OCI-LY3 (cell line): ENCODE measurements around the gene FBXL13.
"Not testable (repeated sequence)": the region's sequence is repeated elsewhere in the genome, so short reads cannot be mapped to it uniquely, and the experiment has no call there.

Experiments
- H2AFZ ChIP-seq: fragments of 200-600, 300-600 bp; shearing (Covaris generic); 2 replicates; pipeline ENCODE4 v1.6.0; 2014; ENCODE audit warnings: antibody characterized with exemption, low read depth, low read length
- H3K27ac ChIP-seq: fragments of 200-600, 300-600 bp; sonication (generic); 2 replicates; pipeline ENCODE4 v1.5.1; 2014; ENCODE audit warnings: mild to moderate bottlenecking, low read length, moderate library complexity, mixed read lengths
- H3K27me3 ChIP-seq: fragments of 200-600, 300-600 bp; sonication (generic); 2 replicates; pipeline ENCODE4 v1.6.1; 2014; ENCODE audit warnings: low read depth, low read length, mixed read lengths
- H3K36me3 ChIP-seq: fragments of 200-600, 300-600 bp; sonication (generic); replicated peaks from 2 replicates; pipeline ENCODE3; 2014; ENCODE audit warnings: low read depth, low read length, mixed read lengths
- H3K4me1 ChIP-seq: fragments of 300-600, 200-600 bp; sonication (generic); 2 replicates; pipeline ENCODE4 v1.6.1; 2014; ENCODE audit warnings: low read length, mixed read lengths
- H3K4me2 ChIP-seq: fragments of 200-600, 300-600 bp; sonication (generic); 2 replicates; pipeline ENCODE4 v1.6.1; 2014; ENCODE audit warnings: low read length, mixed read lengths
- H3K4me3 ChIP-seq: fragments of 300-600, 200-600 bp; sonication (generic); 2 replicates; pipeline ENCODE4 v1.5.1; 2014; ENCODE audit warnings: antibody characterized with exemption, mild to moderate bottlenecking, low read length, moderate library complexity
- H3K79me2 ChIP-seq: fragments of 300-600, 200-600 bp; shearing (Covaris generic); 2 replicates; pipeline ENCODE4 v1.6.1; 2014; ENCODE audit warnings: mild to moderate bottlenecking, low read length, mixed read lengths
- H3K9ac ChIP-seq: fragments of 300-600, 200-600 bp; shearing (Covaris generic); 2 replicates; pipeline ENCODE4 v1.6.0; 2014; ENCODE audit warnings: mild to moderate bottlenecking, low read length, moderate library complexity
- H3K9me3 ChIP-seq: fragments of 200-600, 300-600 bp; shearing (Covaris generic); 2 replicates; pipeline ENCODE4 v1.6.1; 2014; ENCODE audit warnings: low read length, mixed read lengths; ENCODE audit not compliant: insufficient read depth
- H4K20me1 ChIP-seq: fragments of 200-600, 300-600 bp; sonication (generic); 2 replicates; pipeline ENCODE4 v1.6.1; 2016; ENCODE audit warnings: low read length, mixed read lengths; ENCODE audit not compliant: insufficient read depth
- CTCF ChIP-seq: fragments of 200-600, 300-600 bp; sonication (generic); IDR thresholded peaks from 2 replicates; pipeline ENCODE4 v1.5.1; 2014; ENCODE audit warnings: antibody characterized with exemption, low read length, low read depth
- EZH2phosphoT487 ChIP-seq: fragments of 200-600 bp; shearing (Covaris generic); IDR thresholded peaks from 2 replicates; pipeline ENCODE4 v1.6.1; 2018; ENCODE audit warnings: antibody characterized with exemption, mixed run types, low read depth

FBXL13 gene

GRCh38 chr7:103080923-103081322 is 6.3 kb upstream of the FBXL13 start:
- no peak overlapping the region for H3K4me2 ChIP-seq
- no peaks in the 10 kb centered on the region for H3K9me3 ChIP-seq
- H3K79me2 ChIP-seq, result peaks cover 21% of the 10 kb centered on the region
- no peak overlapping the region for H3K4me3 ChIP-seq
- H4K20me1 ChIP-seq, result no peaks in the 10 kb centered on the region
- no peak for TF ChIP-seq CTCF
- TF ChIP-seq EZH2phosphoT487, result no peak
- no peak overlapping the region for H2AFZ ChIP-seq
- no peak overlapping the region for H3K27ac ChIP-seq
- H3K27me3 ChIP-seq, result no peaks in the 10 kb centered on the region
- H3K4me1 ChIP-seq, result peaks cover 5% of the 10 kb centered on the region
- H3K9ac ChIP-seq, result no peak overlapping the region
- H3K36me3 ChIP-seq, result peaks cover 14% of the 10 kb centered on the region

- no peak overlapping the region for H2AFZ ChIP-seq
- H3K9ac ChIP-seq, result no peak overlapping the region
- H3K27me3 ChIP-seq, result no peaks in the 10 kb centered on the region
- peaks cover 27% of the 10 kb centered on the region for H3K79me2 ChIP-seq
- H3K27ac ChIP-seq, result no peak overlapping the region
- TF ChIP-seq CTCF (no peak), EZH2phosphoT487 (no peak)
- no peaks in the 10 kb centered on the region for H3K9me3 ChIP-seq
- H4K20me1 ChIP-seq, result no peaks in the 10 kb centered on the region
- H3K36me3 ChIP-seq, result peaks cover 9% of the 10 kb centered on the region
- H3K4me1 ChIP-seq, result peaks cover 5% of the 10 kb centered on the region
- no peak overlapping the region for H3K4me3 ChIP-seq
- H3K4me2 ChIP-seq, result no peak overlapping the region
These were observed 5.2 kb upstream of the FBXL13 start for GRCh38 chr7:103079836-103080235.

- H3K4me1 ChIP-seq, result peaks cover 11% of the 10 kb centered on the region
- H2AFZ ChIP-seq, H3K4me3 ChIP-seq, H3K27ac ChIP-seq, H3K4me2 ChIP-seq, H3K36me3 ChIP-seq, H3K27me3 ChIP-seq, H3K9me3 ChIP-seq, H3K9ac ChIP-seq, H4K20me1 ChIP-seq: not testable (repeated sequence)
- H3K79me2 ChIP-seq, result peaks cover 27% of the 10 kb centered on the region
These were observed 3.6 kb upstream of the FBXL13 start for GRCh38 chr7:103078226-103078625.

GRCh38 chr7:103077318-103077717 is 2.7 kb upstream of the FBXL13 start:
- Histone ChIP-seq H2AFZ (no peak overlapping the region), H3K79me2 (peaks cover 27% of the 10 kb centered on the region), H3K9ac (no peak overlapping the region), H3K27ac (no peak overlapping the region), H3K4me1 (peaks cover 11% of the 10 kb centered on the region), H3K4me2 (no peak overlapping the region), H4K20me1 (no peaks in the 10 kb centered on the region), H3K36me3 (peaks cover 9% of the 10 kb centered on the region), H3K4me3 (no peak overlapping the region), H3K9me3 (no peaks in the 10 kb centered on the region), H3K27me3 (no peaks in the 10 kb centered on the region)
- no peak for TF ChIP-seq EZH2phosphoT487
- TF ChIP-seq CTCF, result no peak

- no peaks in the 10 kb centered on the region for H4K20me1 ChIP-seq
- no peak overlapping the region for H3K9ac ChIP-seq
- H2AFZ ChIP-seq, result no peak overlapping the region
- peaks cover 11% of the 10 kb centered on the region for H3K4me1 ChIP-seq
- no peak for TF ChIP-seq CTCF
- no peak for TF ChIP-seq EZH2phosphoT487
- H3K4me3 ChIP-seq, result no peak overlapping the region
- H3K27me3 ChIP-seq, result no peaks in the 10 kb centered on the region
- peaks cover 9% of the 10 kb centered on the region for H3K36me3 ChIP-seq
- H3K79me2 ChIP-seq, result peaks cover 27% of the 10 kb centered on the region
- no peaks in the 10 kb centered on the region for H3K9me3 ChIP-seq
- no peak overlapping the region for H3K4me2 ChIP-seq
- H3K27ac ChIP-seq, result no peak overlapping the region
These were observed 2.2 kb upstream of the FBXL13 start for GRCh38 chr7:103076764-103077163.
